ENCODE measurements around the gene GDNF.
A peak's percentile ranks its signal among the peaks of the same experiment; 100 is the strongest.

Gene GDNF

GRCh38 chr5:37777432-37778130, 62.3 kb downstream of the GDNF start:
- no peak for TF ChIP-seq CTCF (IDR thresholded peaks at IDR 0.05; ENCODE audit: insufficient read depth, low read length, missing control alignments)
- no peak for DNase-seq (ENCODE audit: low read depth, low spot score)
- CTCF ChIA-PET = interaction anchor here (1.0 to 4.3 kb wide), 4 partner anchors 11 to 416 kb away, joined by 3 to 33 read pairs (median 14); no protein-coding TSS in a partner anchor
- H3K4me3 ChIP-seq (ENCODE audit: low read depth, low read length) = no peak overlapping the region
- POLR2A ChIA-PET = interaction anchor here (1.2 to 3.1 kb wide), 5 partner anchors 29 to 61 kb away, joined by 4 to 10 read pairs (median 4); no protein-coding TSS in a partner anchor

GRCh38 chr5:37776826-37777225, 63.0 kb downstream of the GDNF start:
- H3K4me3 ChIP-seq (ENCODE audit: low read depth, low read length) = no peak overlapping the region
- DNase-seq (ENCODE audit: low read depth, low spot score) = peak; percentile 76
- ChIA-PET CTCF (interaction anchor here (0.9 to 4.3 kb wide), 9 partner anchors 10 to 416 kb away, joined by 3 to 33 read pairs (median 4); no protein-coding TSS in a partner anchor), POLR2A (interaction anchor here (0.5 to 3.1 kb wide), 7 partner anchors 16 to 360 kb away, joined by 3 to 10 read pairs (median 4); no protein-coding TSS in a partner anchor)
- no peak for TF ChIP-seq CTCF (IDR thresholded peaks at IDR 0.05; ENCODE audit: insufficient read depth, low read length, missing control alignments)

- no peak overlapping the region for H3K4me3 ChIP-seq (ENCODE audit: low read depth, low read length)
- peak; percentile 50 for TF ChIP-seq CTCF (IDR thresholded peaks at IDR 0.05; ENCODE audit: insufficient read depth, low read length, missing control alignments)
- CTCF ChIA-PET = interaction anchor here (0.9 to 4.3 kb wide), 16 partner anchors 9 to 418 kb away, joined by 3 to 33 read pairs (median 6); no protein-coding TSS in a partner anchor
- DNase-seq (ENCODE audit: low read depth, low spot score) = no peak
- POLR2A ChIA-PET = interaction anchor here (0.7 to 3.1 kb wide), 2 partner anchors 35 to 109 kb away, joined by 3 to 10 read pairs; no protein-coding TSS in a partner anchor
Observed at GRCh38 chr5:37774912-37775483, 64.8 kb downstream of the GDNF start.

GRCh38 chr5:37773809-37774208, 66.0 kb downstream of the GDNF start:
- no peak for DNase-seq (ENCODE audit: low read depth, low spot score)
- ChIA-PET POLR2A (no interaction called here), CTCF (interaction anchor here (0.9 to 4.3 kb wide), 7 partner anchors 34 to 419 kb away, joined by 3 to 21 read pairs (median 8); no protein-coding TSS in a partner anchor)
- no peak for TF ChIP-seq CTCF (IDR thresholded peaks at IDR 0.05; ENCODE audit: insufficient read depth, low read length, missing control alignments)
- H3K4me3 ChIP-seq (ENCODE audit: low read depth, low read length) = no peak overlapping the region

GRCh38 chr5:37772255-37772654, 67.6 kb downstream of the GDNF start:
- no peak overlapping the region; the same call in 1 of the 2 replicates for H3K4me3 ChIP-seq (ENCODE audit: low read depth, low read length)
- DNase-seq (ENCODE audit: low read depth, low spot score) = no peak
- ChIA-PET POLR2A (interaction anchor here (0.7 to 2.3 kb wide), 11 partner anchors 11 to 401 kb away, joined by 3 to 21 read pairs (median 5); partner anchors contain the start of gene NUP155), CTCF (interaction anchor here (0.9 to 2.4 kb wide), 6 partner anchors 34 to 421 kb away, joined by 3 to 8 read pairs (median 5); no protein-coding TSS in a partner anchor)
- no peak for TF ChIP-seq CTCF (IDR thresholded peaks at IDR 0.05; ENCODE audit: insufficient read depth, low read length, missing control alignments)
